GM12878 (cell line): ENCODE results near the gene PHF21B.
"Not testable (repeated sequence)": the region's sequence is repeated elsewhere in the genome, so short reads cannot be mapped to it uniquely, and the experiment has no call there.

Experiments
- CREM ChIP-seq: IDR thresholded peaks from 2 replicates; pipeline ENCODE4 v1.6.1; 2014; ENCODE audit warnings: antibody characterized with exemption, low read depth
- EZH2 ChIP-seq: IDR thresholded peaks from 2 replicates; pipeline ENCODE4 v1.6.1; 2012; ENCODE audit warnings: low read depth, mild to moderate bottlenecking, control low read depth, inconsistent platforms, low read length, borderline replicate concordance; ENCODE audit not compliant: control insufficient read depth
- MYB ChIP-seq: fragments of 150-350 bp; IDR thresholded peaks from 2 replicates; pipeline ENCODE4 v1.6.1; 2014; ENCODE audit warnings: mild to moderate bottlenecking, low read depth, low read length, borderline replicate concordance
- MYC ChIP-seq: IDR thresholded peaks from 2 replicates; pipeline ENCODE4 v1.6.1; 2011; ENCODE audit warnings: mild to moderate bottlenecking, low read length, moderate library complexity, inconsistent platforms; ENCODE audit not compliant: insufficient read depth, insufficient replicate concordance, insufficient read length, severe bottlenecking
- SUZ12 ChIP-seq: fragments of 200-600 bp; sonication (generic); IDR thresholded peaks from one replicate; pipeline ENCODE4 v1.6.1; 2018; ENCODE audit warnings: antibody characterized with exemption, mild to moderate bottlenecking; ENCODE audit not compliant: unreplicated experiment
- TAF1 ChIP-seq: IDR thresholded peaks from 2 replicates; pipeline ENCODE4 v1.6.1; 2011; ENCODE audit warnings: mild to moderate bottlenecking, low read depth, low read length, borderline replicate concordance
- ZNF384 ChIP-seq: IDR thresholded peaks from 2 replicates; pipeline ENCODE4 v1.6.1; 2012; ENCODE audit warnings: low read depth, mild to moderate bottlenecking, low read length, improper control_type of control experiment, borderline replicate concordance
- TF ChIP-seq, protein P1 (sequence below): fragments of 450-650 bp; IDR thresholded peaks from 2 replicates; pipeline ENCODE4 v1.6.1; 2016; ENCODE audit warnings: mild to moderate bottlenecking, moderate library complexity, borderline replicate concordance
- TF ChIP-seq, protein P2 (sequence below): fragments of 150-350 bp; IDR thresholded peaks from 2 replicates; pipeline ENCODE4 v1.6.1; 2016; ENCODE audit warnings: low read depth, low read length
- TF ChIP-seq, protein P3 (sequence below), 3 experiments: IDR thresholded peaks in 2 of 3; conservative IDR thresholded peaks in 1 of 3; 2 replicates each; pipeline ENCODE4 v1.5.1; 2011; ENCODE audit warnings: low read depth in 3 of 3, low read length in 3 of 3, mild to moderate bottlenecking in 3 of 3, control low read depth in 2 of 3, moderate library complexity in 2 of 3, inconsistent platforms in 1 of 3, mixed read lengths in 1 of 3; ENCODE audit not compliant: control insufficient read depth in 2 of 3, insufficient read depth in 1 of 3; ENCODE audit errors: extremely low read depth in 1 of 3

DNA sequence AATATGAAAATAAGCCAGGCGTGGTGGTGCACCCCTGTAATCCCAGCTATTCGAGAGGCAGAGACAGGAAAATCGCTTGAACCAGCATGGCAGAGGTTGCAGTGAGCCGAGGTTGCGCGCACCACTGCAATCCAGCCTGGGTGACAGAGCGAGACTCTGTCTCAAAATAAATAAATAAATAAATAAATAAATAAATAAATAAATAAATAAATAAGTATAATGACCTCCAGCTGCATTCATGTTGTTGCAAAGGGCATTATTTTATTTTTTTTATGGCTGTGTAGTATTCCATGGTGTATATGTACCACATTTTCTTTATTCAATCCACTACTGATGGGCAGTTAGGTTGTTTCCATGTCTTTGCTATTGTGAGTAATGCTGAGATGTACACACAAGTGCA is 48.1 kb downstream of the PHF21B start:
- TF ChIP-seq MYB, ZNF384, CREM, MYC, TAF1, EZH2, SUZ12: not testable (repeated sequence)
- TF ChIP-seq, protein P1, sequence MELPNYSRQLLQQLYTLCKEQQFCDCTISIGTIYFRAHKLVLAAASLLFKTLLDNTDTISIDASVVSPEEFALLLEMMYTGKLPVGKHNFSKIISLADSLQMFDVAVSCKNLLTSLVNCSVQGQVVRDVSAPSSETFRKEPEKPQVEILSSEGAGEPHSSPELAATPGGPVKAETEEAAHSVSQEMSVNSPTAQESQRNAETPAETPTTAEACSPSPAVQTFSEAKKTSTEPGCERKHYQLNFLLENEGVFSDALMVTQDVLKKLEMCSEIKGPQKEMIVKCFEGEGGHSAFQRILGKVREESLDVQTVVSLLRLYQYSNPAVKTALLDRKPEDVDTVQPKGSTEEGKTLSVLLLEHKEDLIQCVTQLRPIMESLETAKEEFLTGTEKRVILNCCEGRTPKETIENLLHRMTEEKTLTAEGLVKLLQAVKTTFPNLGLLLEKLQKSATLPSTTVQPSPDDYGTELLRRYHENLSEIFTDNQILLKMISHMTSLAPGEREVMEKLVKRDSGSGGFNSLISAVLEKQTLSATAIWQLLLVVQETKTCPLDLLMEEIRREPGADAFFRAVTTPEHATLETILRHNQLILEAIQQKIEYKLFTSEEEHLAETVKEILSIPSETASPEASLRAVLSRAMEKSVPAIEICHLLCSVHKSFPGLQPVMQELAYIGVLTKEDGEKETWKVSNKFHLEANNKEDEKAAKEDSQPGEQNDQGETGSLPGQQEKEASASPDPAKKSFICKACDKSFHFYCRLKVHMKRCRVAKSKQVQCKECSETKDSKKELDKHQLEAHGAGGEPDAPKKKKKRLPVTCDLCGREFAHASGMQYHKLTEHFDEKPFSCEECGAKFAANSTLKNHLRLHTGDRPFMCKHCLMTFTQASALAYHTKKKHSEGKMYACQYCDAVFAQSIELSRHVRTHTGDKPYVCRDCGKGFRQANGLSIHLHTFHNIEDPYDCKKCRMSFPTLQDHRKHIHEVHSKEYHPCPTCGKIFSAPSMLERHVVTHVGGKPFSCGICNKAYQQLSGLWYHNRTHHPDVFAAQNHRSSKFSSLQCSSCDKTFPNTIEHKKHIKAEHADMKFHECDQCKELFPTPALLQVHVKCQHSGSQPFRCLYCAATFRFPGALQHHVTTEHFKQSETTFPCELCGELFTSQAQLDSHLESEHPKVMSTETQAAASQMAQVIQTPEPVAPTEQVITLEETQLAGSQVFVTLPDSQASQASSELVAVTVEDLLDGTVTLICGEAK, result not testable (repeated sequence)
- TF ChIP-seq, protein P2, sequence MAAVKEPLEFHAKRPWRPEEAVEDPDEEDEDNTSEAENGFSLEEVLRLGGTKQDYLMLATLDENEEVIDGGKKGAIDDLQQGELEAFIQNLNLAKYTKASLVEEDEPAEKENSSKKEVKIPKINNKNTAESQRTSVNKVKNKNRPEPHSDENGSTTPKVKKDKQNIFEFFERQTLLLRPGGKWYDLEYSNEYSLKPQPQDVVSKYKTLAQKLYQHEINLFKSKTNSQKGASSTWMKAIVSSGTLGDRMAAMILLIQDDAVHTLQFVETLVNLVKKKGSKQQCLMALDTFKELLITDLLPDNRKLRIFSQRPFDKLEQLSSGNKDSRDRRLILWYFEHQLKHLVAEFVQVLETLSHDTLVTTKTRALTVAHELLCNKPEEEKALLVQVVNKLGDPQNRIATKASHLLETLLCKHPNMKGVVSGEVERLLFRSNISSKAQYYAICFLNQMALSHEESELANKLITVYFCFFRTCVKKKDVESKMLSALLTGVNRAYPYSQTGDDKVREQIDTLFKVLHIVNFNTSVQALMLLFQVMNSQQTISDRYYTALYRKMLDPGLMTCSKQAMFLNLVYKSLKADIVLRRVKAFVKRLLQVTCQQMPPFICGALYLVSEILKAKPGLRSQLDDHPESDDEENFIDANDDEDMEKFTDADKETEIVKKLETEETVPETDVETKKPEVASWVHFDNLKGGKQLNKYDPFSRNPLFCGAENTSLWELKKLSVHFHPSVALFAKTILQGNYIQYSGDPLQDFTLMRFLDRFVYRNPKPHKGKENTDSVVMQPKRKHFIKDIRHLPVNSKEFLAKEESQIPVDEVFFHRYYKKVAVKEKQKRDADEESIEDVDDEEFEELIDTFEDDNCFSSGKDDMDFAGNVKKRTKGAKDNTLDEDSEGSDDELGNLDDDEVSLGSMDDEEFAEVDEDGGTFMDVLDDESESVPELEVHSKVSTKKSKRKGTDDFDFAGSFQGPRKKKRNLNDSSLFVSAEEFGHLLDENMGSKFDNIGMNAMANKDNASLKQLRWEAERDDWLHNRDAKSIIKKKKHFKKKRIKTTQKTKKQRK, result not testable (repeated sequence)
- TF ChIP-seq, protein P3, sequence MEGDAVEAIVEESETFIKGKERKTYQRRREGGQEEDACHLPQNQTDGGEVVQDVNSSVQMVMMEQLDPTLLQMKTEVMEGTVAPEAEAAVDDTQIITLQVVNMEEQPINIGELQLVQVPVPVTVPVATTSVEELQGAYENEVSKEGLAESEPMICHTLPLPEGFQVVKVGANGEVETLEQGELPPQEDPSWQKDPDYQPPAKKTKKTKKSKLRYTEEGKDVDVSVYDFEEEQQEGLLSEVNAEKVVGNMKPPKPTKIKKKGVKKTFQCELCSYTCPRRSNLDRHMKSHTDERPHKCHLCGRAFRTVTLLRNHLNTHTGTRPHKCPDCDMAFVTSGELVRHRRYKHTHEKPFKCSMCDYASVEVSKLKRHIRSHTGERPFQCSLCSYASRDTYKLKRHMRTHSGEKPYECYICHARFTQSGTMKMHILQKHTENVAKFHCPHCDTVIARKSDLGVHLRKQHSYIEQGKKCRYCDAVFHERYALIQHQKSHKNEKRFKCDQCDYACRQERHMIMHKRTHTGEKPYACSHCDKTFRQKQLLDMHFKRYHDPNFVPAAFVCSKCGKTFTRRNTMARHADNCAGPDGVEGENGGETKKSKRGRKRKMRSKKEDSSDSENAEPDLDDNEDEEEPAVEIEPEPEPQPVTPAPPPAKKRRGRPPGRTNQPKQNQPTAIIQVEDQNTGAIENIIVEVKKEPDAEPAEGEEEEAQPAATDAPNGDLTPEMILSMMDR (IDR thresholded peaks at IDR 0.05 in 2 of 3, conservative IDR thresholded peaks at IDR 0.05 in 1 of 3; ENCODE audit: control insufficient read depth in 2 of 3, extremely low read depth in 1 of 3, insufficient read depth in 1 of 3, low read depth in 3 of 3, low read length in 3 of 3), result not testable (repeated sequence)
